ENCODE measurements around the gene CLGN. TPM values are rescaled to one million over a fixed set of nuclear protein-coding genes. Genes with fewer than 3 reads are reported as not detected.

CLGN gene
- total RNA-seq, 4 donors from 2014 or later, result 0.70 to 3.8 (median 1.9) TPM

DNA sequence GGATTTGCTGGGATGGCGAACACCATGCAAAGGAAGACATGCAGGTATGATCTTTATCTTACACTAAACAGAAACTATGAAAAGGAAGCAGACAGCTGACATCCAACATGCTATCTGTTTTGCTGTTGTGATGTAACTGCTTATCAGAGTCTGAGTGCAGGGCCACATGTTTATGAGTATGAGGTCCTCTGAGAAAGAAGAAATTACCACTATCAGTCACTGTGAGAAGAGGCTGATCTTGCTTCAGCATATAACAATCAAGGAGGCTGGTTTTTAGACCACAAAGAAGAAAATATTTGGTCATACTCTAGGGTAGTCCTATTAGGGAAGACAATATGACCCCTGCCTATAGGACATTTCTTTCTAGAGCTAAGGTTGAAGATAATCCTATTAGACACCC is 18.5 kb downstream of the CLGN start:
- DNase-seq, result no peak
- intact Hi-C loops (cut with DNase I), result no loop called here
- no peak for TF ChIP-seq POLR2A (IDR thresholded peaks at IDR 0.05)
- TF ChIP-seq CTCF (IDR thresholded peaks at IDR 0.05), result no peak
- H3K36me3 ChIP-seq, result no peaks in the 10 kb centered on the region
- H3K4me1 ChIP-seq, result no peaks in the 10 kb centered on the region
- no peak overlapping the region for H3K27ac ChIP-seq
- WGBS, 2 donors, result 71 to 94% methylated on average over 1 of the region's 1 CpG
- H3K9me3 ChIP-seq, result no peaks in the 10 kb centered on the region
- H3K27me3 ChIP-seq, result no peaks in the 10 kb centered on the region
- no peak overlapping the region for H3K4me3 ChIP-seq

- H3K4me3 ChIP-seq, result no peak overlapping the region
- H3K27me3 ChIP-seq, result no peaks in the 10 kb centered on the region
These were observed 21.2 kb downstream of the CLGN start for GRCh38 chr4:140406292-140406691.

DNA sequence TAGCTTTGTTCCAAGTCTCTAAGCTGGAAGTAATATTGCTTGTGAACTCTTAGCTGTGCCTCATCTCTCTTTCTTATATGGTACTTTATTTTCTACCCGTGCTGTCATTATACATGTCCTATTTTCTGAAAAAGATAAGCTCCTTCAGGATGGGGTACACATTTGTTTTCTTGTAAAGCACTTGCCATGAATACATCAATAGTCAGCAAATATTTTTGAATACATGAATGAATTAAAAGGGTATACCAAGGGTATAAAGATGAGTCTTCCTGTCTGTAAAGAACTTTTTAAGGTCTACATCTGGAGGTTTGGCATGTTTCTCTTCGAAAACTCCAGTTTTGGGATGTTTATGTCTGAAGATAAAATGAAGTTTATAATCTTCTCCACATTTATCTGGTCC is 27.3 kb downstream of the CLGN start:
- Histone ChIP-seq H3K27ac (no peak overlapping the region), H3K9me3 (no peaks in the 10 kb centered on the region), H3K4me1 (no peaks in the 10 kb centered on the region), H3K36me3 (no peaks in the 10 kb centered on the region), H3K27me3 (no peaks in the 10 kb centered on the region), H3K4me3 (no peak overlapping the region)
- intact Hi-C loops (cut with DNase I), result no loop called here
- WGBS, 2 donors, result 71 to 76% methylated on average over 2 of the region's 2 CpGs
- TF ChIP-seq CTCF (IDR thresholded peaks at IDR 0.05) (no peak), POLR2A (IDR thresholded peaks at IDR 0.05) (no peak)
- DNase-seq, result no peak

More at GRCh38 chr4:140406292-140406691, 21.2 kb downstream of the CLGN start:
- H3K36me3 ChIP-seq, result no peaks in the 10 kb centered on the region
- H3K4me1 ChIP-seq, result no peaks in the 10 kb centered on the region
- no peak for DNase-seq
- no peaks in the 10 kb centered on the region for H3K9me3 ChIP-seq
- TF ChIP-seq CTCF (IDR thresholded peaks at IDR 0.05) (no peak), POLR2A (IDR thresholded peaks at IDR 0.05) (no peak)
- H3K27ac ChIP-seq, result no peak overlapping the region
- intact Hi-C loops (cut with DNase I), result no loop called here

GRCh38 chr4:140395668-140396067 is 31.8 kb downstream of the CLGN start:
- no peak for DNase-seq
- Histone ChIP-seq H3K4me3 (no peak overlapping the region), H3K4me1 (no peaks in the 10 kb centered on the region), H3K9me3 (no peaks in the 10 kb centered on the region), H3K27ac (no peak overlapping the region), H3K36me3 (no peaks in the 10 kb centered on the region), H3K27me3 (no peaks in the 10 kb centered on the region)
- TF ChIP-seq CTCF (IDR thresholded peaks at IDR 0.05), result no peak
- no peak for TF ChIP-seq POLR2A (IDR thresholded peaks at IDR 0.05)
- intact Hi-C loops (cut with DNase I), result no loop called here
- 62 to 63% methylated on average over 5 of the region's 5 CpGs for WGBS, 2 donors

GRCh38 chr4:140388015-140388414 is 39.4 kb downstream of the CLGN start:
- Histone ChIP-seq H3K4me3 (no peak overlapping the region), H3K36me3 (peaks cover 0 to 10% (median 0%) of the 10 kb centered on the region in 3 donors), H3K27ac (no peak overlapping the region), H3K4me1 (no peaks in the 10 kb centered on the region), H3K27me3 (no peaks in the 10 kb centered on the region), H3K9me3 (no peaks in the 10 kb centered on the region)
- TF ChIP-seq POLR2A (IDR thresholded peaks at IDR 0.05), result no peak
- no peak for TF ChIP-seq CTCF (IDR thresholded peaks at IDR 0.05)
- WGBS, 2 donors, result 71 to 86% methylated on average over 1 of the region's 1 CpG
- no peak for DNase-seq
- intact Hi-C loops (cut with DNase I), result no loop called here
